ENCODE results near the gene PML. TPM values are rescaled to one million over a fixed set of nuclear protein-coding genes. Genes with fewer than 3 reads are reported as not detected.

The PML gene
- total and polyA plus RNA-seq, 9 of the 15 experiments (the other 6 are each of a cell fraction or from before 2014, with no cell fraction given), result 5.0 to 50.7 (median 10.1) TPM

GRCh38 chr15:73955861-73956742 is 38.4 kb upstream of the PML start:
- DNase-seq (ENCODE audit: extremely low read depth in 1 of 4, low spot score in 3 of 4), result no peak
- H3K4me1 ChIP-seq (replicated peaks in 1 of 2; ENCODE audit: control insufficient read depth in 2 of 2, insufficient read depth in 2 of 2, low read length in 2 of 2), result peaks cover 0 to 21% of the 10 kb centered on the region in 2 experiments; a peak in 1 of 5 replicates
- peaks cover 6 to 51% of the 10 kb centered on the region in 2 experiments; a peak in 3 of 5 replicates for H3K27me3 ChIP-seq (ENCODE audit: control insufficient read depth in 2 of 2, insufficient read depth in 2 of 2, low read length in 2 of 2)
- H3K27ac ChIP-seq (ENCODE audit: extremely low read depth, low read depth, low read length), result no peak overlapping the region
- ChIA-PET CTCF (ENCODE audit: low intra/inter-chr PET ratio) (no interaction called here), POLR2A (interaction anchor here (0.6 kb wide), 1 partner anchor 68 kb away, joined by 3 read pairs; no protein-coding TSS in a partner anchor)
- H3K9me1 ChIP-seq (ENCODE audit: control insufficient read depth, insufficient read depth, low read length), result peaks cover 2% of the 10 kb centered on the region
- 4% methylated on average over 10 of the region's 12 CpGs for WGBS (ENCODE audit: insufficient coverage, low coverage, missing lambda C conversion rate)
- no peak overlapping the region for H3K4me2 ChIP-seq (ENCODE audit: insufficient read depth, low read length)
- ATAC-seq, result no peak
- H3K79me2 ChIP-seq (ENCODE audit: control insufficient read depth, insufficient read depth, low read length), result no peaks in the 10 kb centered on the region
- no peak for TF ChIP-seq TEAD4 (IDR thresholded peaks at IDR 0.05; ENCODE audit: low read length)
- no peak for TF ChIP-seq TEAD4 (CRISPR knock-in tag; IDR thresholded peaks at IDR 0.05; ENCODE audit: borderline replicate concordance)
- TF ChIP-seq RBM14 (IDR thresholded peaks at IDR 0.05; ENCODE audit: borderline replicate concordance, insufficient read depth, low read depth, low read length), result no peak
- TF ChIP-seq ZNF217 (CRISPR knock-in tag; IDR thresholded peaks at IDR 0.05), result no peak
- TF ChIP-seq, protein P1, sequence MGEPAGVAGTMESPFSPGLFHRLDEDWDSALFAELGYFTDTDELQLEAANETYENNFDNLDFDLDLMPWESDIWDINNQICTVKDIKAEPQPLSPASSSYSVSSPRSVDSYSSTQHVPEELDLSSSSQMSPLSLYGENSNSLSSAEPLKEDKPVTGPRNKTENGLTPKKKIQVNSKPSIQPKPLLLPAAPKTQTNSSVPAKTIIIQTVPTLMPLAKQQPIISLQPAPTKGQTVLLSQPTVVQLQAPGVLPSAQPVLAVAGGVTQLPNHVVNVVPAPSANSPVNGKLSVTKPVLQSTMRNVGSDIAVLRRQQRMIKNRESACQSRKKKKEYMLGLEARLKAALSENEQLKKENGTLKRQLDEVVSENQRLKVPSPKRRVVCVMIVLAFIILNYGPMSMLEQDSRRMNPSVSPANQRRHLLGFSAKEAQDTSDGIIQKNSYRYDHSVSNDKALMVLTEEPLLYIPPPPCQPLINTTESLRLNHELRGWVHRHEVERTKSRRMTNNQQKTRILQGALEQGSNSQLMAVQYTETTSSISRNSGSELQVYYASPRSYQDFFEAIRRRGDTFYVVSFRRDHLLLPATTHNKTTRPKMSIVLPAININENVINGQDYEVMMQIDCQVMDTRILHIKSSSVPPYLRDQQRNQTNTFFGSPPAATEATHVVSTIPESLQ (CRISPR knock-in tag; IDR thresholded peaks at IDR 0.05), result no peak
- TF ChIP-seq MXD1 (CRISPR knock-in tag; IDR thresholded peaks at IDR 0.05; ENCODE audit: borderline replicate concordance, poor library complexity, severe bottlenecking), result no peak
- H3K9me3 ChIP-seq (replicated peaks; ENCODE audit: control insufficient read depth, insufficient read depth, low read depth, low read length), result no peaks in the 10 kb centered on the region
- in situ Hi-C loops (cut with MboI) (loop anchor here (10.0 to 25.0 kb wide), 2 partner anchors 369 to 1331 kb away; partner anchors contain the start of gene GOLGA6D), intact Hi-C loops (cut with micrococcal nuclease) (no loop called here)
- no TSS peak for BruUV-seq (replicated peaks)
- no peak overlapping the region for H2AFZ ChIP-seq (ENCODE audit: low read depth, low read length)
- H4K20me1 ChIP-seq (replicated peaks; ENCODE audit: control insufficient read depth, insufficient read depth, low read length), result peaks cover 7% of the 10 kb centered on the region; the same call in 1 of the 2 replicates
- no peaks in the 10 kb centered on the region for H3K36me3 ChIP-seq (ENCODE audit: control insufficient read depth, insufficient read depth, low read length)
- H3K9ac ChIP-seq (ENCODE audit: insufficient read depth in 1 of 2, low read depth in 2 of 2, low read length in 2 of 2), result no peak overlapping the region
- H3K4me3 ChIP-seq, result no peak overlapping the region
- no peak for FAIRE-seq

Data from K562 (cell line).